ENCODE results near the gene SDK1. TPM values are rescaled to one million over a fixed set of nuclear protein-coding genes. Genes with fewer than 3 reads are reported as not detected.
A peak's percentile ranks its signal among the peaks of the same experiment; 100 is the strongest.

The SDK1 gene
- total RNA-seq, 1 donor from 2014 or later, result 10.4 TPM

- H3K4me1 ChIP-seq, result no peaks in the 10 kb centered on the region
- ATAC-seq (no peak), DNase-seq (no peak)
- no peaks in the 10 kb centered on the region for H3K36me3 ChIP-seq
- no peaks in the 10 kb centered on the region for H3K9me3 ChIP-seq
- no peak for TF ChIP-seq CTCF (IDR thresholded peaks at IDR 0.05)
- H3K27me3 ChIP-seq, result peaks cover 11% of the 10 kb centered on the region
- intact Hi-C loops (cut with DNase I), result no loop called here
- no peak overlapping the region for H3K4me3 ChIP-seq
- H3K27ac ChIP-seq, result no peak overlapping the region
These were observed 8.4 kb upstream of the SDK1 start for GRCh38 chr7:3292694-3293093.

GRCh38 chr7:3294432-3295100, 6.5 kb upstream of the SDK1 start:
- Histone ChIP-seq H3K36me3 (no peaks in the 10 kb centered on the region), H3K27me3 (peaks cover 11% of the 10 kb centered on the region), H3K27ac (no peak overlapping the region), H3K9me3 (no peaks in the 10 kb centered on the region), H3K4me3 (no peak overlapping the region), H3K4me1 (no peaks in the 10 kb centered on the region)
- TF ChIP-seq CTCF (IDR thresholded peaks at IDR 0.05), result no peak
- intact Hi-C loops (cut with DNase I), result no loop called here
- DNase-seq (no peak), ATAC-seq (peak; percentile 41)

DNA sequence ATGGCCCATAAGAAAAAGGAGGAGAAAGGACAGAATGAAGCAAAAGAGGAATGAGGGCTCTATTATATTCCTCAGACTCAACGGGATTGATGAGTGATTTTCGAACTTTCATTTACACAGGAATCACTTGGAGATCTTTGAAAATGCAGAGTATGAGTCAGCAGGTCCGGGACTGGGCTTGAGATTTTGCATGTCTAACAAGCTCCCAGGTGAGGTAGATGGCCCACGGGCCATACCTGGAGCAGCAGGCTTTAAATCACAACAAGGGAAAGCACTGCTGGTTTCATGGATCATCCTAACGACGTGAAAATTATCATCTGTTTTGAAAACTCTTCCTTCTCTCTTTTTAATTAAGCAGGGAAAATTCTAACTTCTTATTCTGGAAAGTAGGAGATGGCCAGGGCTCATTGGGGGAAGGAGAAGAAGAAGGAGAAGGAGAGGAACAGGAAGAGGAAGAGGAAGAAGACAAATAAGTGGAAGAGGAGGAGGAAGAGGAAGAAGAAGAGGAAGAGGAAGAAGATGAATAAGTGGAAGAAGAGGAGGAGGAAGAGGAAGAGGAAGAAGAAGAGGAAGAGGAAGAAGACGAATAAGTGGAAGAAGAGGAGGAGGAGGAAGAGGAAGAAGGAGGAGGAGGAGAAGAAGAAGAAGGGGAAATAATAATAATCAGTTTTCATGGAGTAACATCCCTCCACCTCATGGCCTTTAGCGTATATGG, 3.8 kb upstream of the SDK1 start:
- DNase-seq, result no peak
- intact Hi-C loops (cut with DNase I), result no loop called here
- H3K36me3 ChIP-seq, result no peaks in the 10 kb centered on the region
- H3K4me3 ChIP-seq, result no peak overlapping the region
- ATAC-seq, result no peak
- peaks cover 11% of the 10 kb centered on the region for H3K27me3 ChIP-seq
- TF ChIP-seq CTCF (IDR thresholded peaks at IDR 0.05), result no peak
- H3K9me3 ChIP-seq, result no peaks in the 10 kb centered on the region
- peaks cover 7% of the 10 kb centered on the region for H3K4me1 ChIP-seq
- no peak overlapping the region for H3K27ac ChIP-seq

DNA sequence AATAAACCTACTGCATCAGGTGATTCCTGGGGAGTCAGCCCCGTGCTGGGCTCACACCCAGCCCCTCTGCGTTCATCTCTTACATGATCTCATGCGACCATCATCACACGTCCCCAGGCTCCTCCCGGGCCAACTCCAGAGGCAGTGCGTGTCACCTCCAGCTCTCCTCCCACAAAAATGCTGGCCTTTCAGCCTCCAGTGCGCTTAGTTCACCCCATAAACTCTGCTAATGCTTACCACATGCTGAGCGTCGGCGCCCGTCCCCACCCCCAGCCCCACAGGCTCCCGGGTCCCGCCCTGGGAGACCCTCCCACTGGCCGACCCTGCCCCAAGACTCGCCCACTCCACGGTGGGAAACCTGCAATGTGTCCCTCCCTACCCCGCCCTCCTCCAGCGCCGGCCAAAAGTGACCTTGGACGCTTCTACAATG, 816 bp upstream of the SDK1 start:
- H3K9me3 ChIP-seq, result no peaks in the 10 kb centered on the region
- H3K27me3 ChIP-seq, result no peaks in the 10 kb centered on the region
- ATAC-seq (no peak), DNase-seq (no peak)
- H3K4me1 ChIP-seq, result peaks cover 7% of the 10 kb centered on the region
- intact Hi-C loops (cut with DNase I), result no loop called here
- H3K4me3 ChIP-seq, result peak overlapping the region; percentile 47
- no peaks in the 10 kb centered on the region for H3K36me3 ChIP-seq
- H3K27ac ChIP-seq, result no peak overlapping the region
- TF ChIP-seq CTCF (IDR thresholded peaks at IDR 0.05), result no peak

- Histone ChIP-seq H3K9me3 (no peaks in the 10 kb centered on the region), H3K27ac (no peak overlapping the region), H3K27me3 (no peaks in the 10 kb centered on the region), H3K36me3 (no peaks in the 10 kb centered on the region), H3K4me3 (peak overlapping the region; percentile 43), H3K4me1 (peaks cover 7% of the 10 kb centered on the region)
- TF ChIP-seq CTCF (IDR thresholded peaks at IDR 0.05), result no peak
- ATAC-seq, result no peak
- no peak for DNase-seq
- intact Hi-C loops (cut with DNase I), result no loop called here
These were observed 338 bp downstream of the SDK1 start for GRCh38 chr7:3301449-3301731.

Measured in upper lobe of right lung (tissue), 1 donor.